H1 (cell line): ENCODE measurements around the gene DNMT1. TPM values are rescaled to one million over a fixed set of nuclear protein-coding genes. Genes with fewer than 3 reads are reported as not detected.

ENCODE experiments used
- CTCF ChIA-PET: fragments of 300-600 bp; sonication (Branson Sonifier 250); formaldehyde crosslinking; loops from one replicate; lab custom pipeline; 2021; ENCODE audit not compliant: partially characterized antibody; lab: Charles Lee
- POLR2A ChIA-PET: fragments of 300-600 bp; sonication (Branson Sonifier 250); formaldehyde crosslinking; loops from one replicate; lab custom pipeline; 2021; ENCODE audit warnings: inconsistent platforms; ENCODE audit not compliant: partially characterized antibody; lab: Charles Lee
- DNase-seq, 2 experiments: peaks; one replicate each; pipeline versions ENCODE4 v3.0.0 to v3.0.0-alpha.2; 2010 to 2022; ENCODE audit warnings: low spot score in 2 of 2, low read depth in 1 of 2, mixed read lengths in 1 of 2
- FAIRE-seq: peaks from 2 replicates; lab custom pipeline; 2011; peaks lifted over from hg19 to GRCh38; lab: Jason Lieb, UNC
- H2AFZ ChIP-seq: 2 replicates; pipeline ENCODE4 v1.8.1; 2012; ENCODE audit warnings: low read length, inconsistent platforms
- H2AK5ac ChIP-seq: 2 replicates; pipeline ENCODE4 v1.6.1; 2013; ENCODE audit warnings: low read depth, low read length
- H2BK120ac ChIP-seq: replicated peaks from 2 replicates; pipeline ENCODE3; 2013; ENCODE audit warnings: low read depth, low read length, inconsistent platforms
- H2BK12ac ChIP-seq: 2 replicates; pipeline ENCODE4 v1.6.1; 2013; ENCODE audit warnings: low read depth, low read length
- H2BK15ac ChIP-seq: 2 replicates; pipeline ENCODE4 v1.6.1; 2013; ENCODE audit warnings: low read length
- H2BK20ac ChIP-seq: 2 replicates; pipeline ENCODE4 v1.6.1; 2013; ENCODE audit warnings: low read length
- H2BK5ac ChIP-seq: 2 replicates; pipeline ENCODE4 v1.6.1; 2013; ENCODE audit warnings: low read depth, low read length
- H3K14ac ChIP-seq: 2 replicates; pipeline ENCODE4 v1.6.1; 2013; ENCODE audit warnings: inconsistent platforms; ENCODE audit not compliant: insufficient read length
- H3K18ac ChIP-seq: 2 replicates; pipeline ENCODE4 v1.6.1; 2013; ENCODE audit warnings: low read length; ENCODE audit errors: extremely low read depth
- H3K23ac ChIP-seq: 2 replicates; pipeline ENCODE4 v1.6.1; 2013; ENCODE audit warnings: inconsistent platforms; ENCODE audit not compliant: insufficient read length
- H3K23me2 ChIP-seq: 2 replicates; pipeline ENCODE4 v1.6.1; 2013; ENCODE audit warnings: low read depth, low read length
- H3K27ac ChIP-seq: 2 replicates; pipeline ENCODE4 v1.6.1; 2011; ENCODE audit warnings: low read depth, low read length, inconsistent platforms
- H3K27me3 ChIP-seq, 4 experiments: replicated peaks in 1 of 4; 1 replicate in 1 of 4; 2 replicates in 3 of 4; pipeline versions ENCODE4 v1.6.1 to v1.8.1; 2011 to 2013; ENCODE audit warnings: low read length in 3 of 4, mild to moderate bottlenecking in 3 of 4, inconsistent platforms in 2 of 4, mixed read lengths in 2 of 4, moderate library complexity in 1 of 4; ENCODE audit not compliant: control insufficient read depth in 3 of 4, insufficient read depth in 3 of 4; ENCODE audit errors: extremely low read depth in 1 of 4
- H3K36me3 ChIP-seq, 4 experiments: 2 replicates each; pipeline versions ENCODE4 v1.6.1 to v1.8.1; 2011 to 2013; ENCODE audit warnings: mild to moderate bottlenecking in 4 of 4, low read length in 3 of 4, moderate library complexity in 2 of 4, control low read depth in 1 of 4, inconsistent platforms in 1 of 4; ENCODE audit not compliant: insufficient read depth in 4 of 4, control insufficient read depth in 2 of 4
- H3K4ac ChIP-seq: replicated peaks from 2 replicates; pipeline ENCODE3; 2013; ENCODE audit warnings: low read length, low read depth, mixed read lengths, inconsistent platforms; ENCODE audit not compliant: insufficient read length
- H3K4me1 ChIP-seq, 4 experiments: replicated peaks in 1 of 4; 1 replicate in 1 of 4; 2 replicates in 3 of 4; pipeline versions ENCODE4 v1.6.1 to v1.8.1; 2011 to 2013; ENCODE audit warnings: low read length in 3 of 4, inconsistent platforms in 2 of 4, mixed read lengths in 1 of 4; ENCODE audit not compliant: insufficient read depth in 4 of 4, control insufficient read depth in 3 of 4
- H3K4me2 ChIP-seq, 2 experiments: 2 replicates each; pipeline versions ENCODE4 v1.6.1 to v1.8.1; 2011 to 2013; ENCODE audit warnings: low read depth in 2 of 2, low read length in 2 of 2, control low read depth in 1 of 2, inconsistent platforms in 1 of 2, mild to moderate bottlenecking in 1 of 2; ENCODE audit not compliant: insufficient read depth in 1 of 2
- H3K4me3 ChIP-seq, 4 experiments: fragments of 200-600, 300-600 bp in 1 of 4; sonication (generic), shearing (Covaris generic), sonication (Bioruptor Twin) in 1 of 4; 2 replicates each; pipeline versions ENCODE4 v1.5.1 to v1.8.1; 2011 to 2016; ENCODE audit warnings: low read length in 4 of 4, low read depth in 3 of 4, control low read depth in 2 of 4, inconsistent platforms in 2 of 4, mild to moderate bottlenecking in 2 of 4, mixed read lengths in 1 of 4, moderate library complexity in 1 of 4; ENCODE audit not compliant: insufficient read depth in 2 of 4; ENCODE audit errors: extremely low read depth in 1 of 4
- H3K56ac ChIP-seq: replicated peaks from 2 replicates; pipeline ENCODE3; 2013; ENCODE audit warnings: low read depth, mild to moderate bottlenecking, mixed read lengths, low read length, inconsistent platforms; ENCODE audit not compliant: insufficient read length
- H3K79me1 ChIP-seq: 2 replicates; pipeline ENCODE4 v1.6.1; 2013; ENCODE audit warnings: low read depth, low read length, control low read depth
- H3K79me2 ChIP-seq, 2 experiments: 2 replicates each; pipeline versions ENCODE4 v1.6.1 to v1.8.1; 2012 to 2013; ENCODE audit warnings: low read length in 2 of 2, mild to moderate bottlenecking in 2 of 2, inconsistent platforms in 1 of 2; ENCODE audit not compliant: insufficient read depth in 2 of 2, control insufficient read depth in 1 of 2
- H3K9ac ChIP-seq, 4 experiments: replicated peaks in 1 of 4; 1 replicate in 1 of 4; 2 replicates in 3 of 4; pipeline versions ENCODE4 v1.6.1 to v1.8.1; 2011 to 2013; ENCODE audit warnings: low read depth in 3 of 4, low read length in 3 of 4, control low read depth in 2 of 4, mild to moderate bottlenecking in 2 of 4, moderate library complexity in 2 of 4, inconsistent platforms in 1 of 4; ENCODE audit errors: extremely low read depth in 1 of 4
- H3K9me3 ChIP-seq, 2 experiments: 2 replicates each; pipeline versions ENCODE4 v1.6.1 to v1.8.1; 2012 to 2013; ENCODE audit warnings: mild to moderate bottlenecking in 2 of 2, moderate library complexity in 2 of 2, control low read depth in 1 of 2, inconsistent platforms in 1 of 2, low read depth in 1 of 2, low read length in 1 of 2, mixed read lengths in 1 of 2; ENCODE audit not compliant: insufficient read depth in 2 of 2
- H4K20me1 ChIP-seq, 2 experiments: replicated peaks in 1 of 2; 2 replicates each; pipeline versions ENCODE3 to v1.8.1; 2011 to 2013; ENCODE audit warnings: inconsistent platforms in 2 of 2, low read length in 2 of 2, mild to moderate bottlenecking in 1 of 2; ENCODE audit not compliant: insufficient read depth in 2 of 2, control insufficient read depth in 1 of 2
- H4K5ac ChIP-seq: 2 replicates; pipeline ENCODE4 v1.6.1; 2013; ENCODE audit warnings: low read length, low read depth, mixed read lengths, inconsistent platforms; ENCODE audit not compliant: insufficient read length
- H4K8ac ChIP-seq: 2 replicates; pipeline ENCODE4 v1.8.0; 2013; ENCODE audit warnings: mild to moderate bottlenecking, moderate library complexity, low read length, inconsistent platforms; ENCODE audit not compliant: insufficient read depth; ENCODE audit errors: extremely low read depth
- H4K91ac ChIP-seq: replicated peaks from 2 replicates; pipeline ENCODE3; 2013; ENCODE audit warnings: low read length, mixed read lengths, inconsistent platforms; ENCODE audit not compliant: insufficient read length
- CEBPB ChIP-seq: IDR thresholded peaks from 2 replicates; pipeline ENCODE4 v1.6.1; 2012; ENCODE audit warnings: low read depth, low read length
- CHD1 ChIP-seq: IDR thresholded peaks from 2 replicates; pipeline ENCODE4 v1.6.1; 2012; ENCODE audit warnings: low read depth, low read length, improper control_type of control experiment
- CHD2 ChIP-seq: IDR thresholded peaks from 2 replicates; pipeline ENCODE4 v1.6.1; 2012; ENCODE audit warnings: low read length, improper control_type of control experiment
- EGR1 ChIP-seq: IDR thresholded peaks from 2 replicates; pipeline ENCODE4 v1.6.1; 2011; ENCODE audit warnings: low read depth, low read length, borderline replicate concordance
- GTF2F1 ChIP-seq: IDR thresholded peaks from 2 replicates; pipeline ENCODE4 v1.6.1; 2012; ENCODE audit warnings: low read depth, low read length, improper control_type of control experiment, borderline replicate concordance
- HDAC2 ChIP-seq, 2 experiments: fragments of 300-600 bp in 1 of 2; sonication (generic) in 1 of 2; IDR thresholded peaks; 2 replicates each; pipeline ENCODE4 v1.6.1; 2011 to 2012; ENCODE audit warnings: low read depth in 2 of 2, low read length in 2 of 2, mild to moderate bottlenecking in 2 of 2, moderate library complexity in 2 of 2, borderline replicate concordance in 1 of 2, inconsistent platforms in 1 of 2
- HDAC6 ChIP-seq: IDR thresholded peaks from one replicate; pipeline ENCODE4 v1.7.1; 2012; ENCODE audit warnings: low read depth, mild to moderate bottlenecking, inconsistent platforms, low read length, moderate library complexity
- NANOG ChIP-seq: IDR thresholded peaks from 2 replicates; pipeline ENCODE4 v1.6.1; 2011; ENCODE audit warnings: low read length, low read depth, mild to moderate bottlenecking, inconsistent platforms; ENCODE audit not compliant: insufficient read depth, poor library complexity, severe bottlenecking
- NRF1 ChIP-seq: IDR thresholded peaks from 2 replicates; pipeline ENCODE4 v1.6.1; 2011; ENCODE audit warnings: mild to moderate bottlenecking, low read depth, low read length, improper control_type of control experiment
- RBBP5 ChIP-seq: IDR thresholded peaks from 2 replicates; pipeline ENCODE4 v1.7.1; 2012; ENCODE audit warnings: low read depth, mild to moderate bottlenecking, inconsistent platforms, low read length, moderate library complexity, borderline replicate concordance
- SAP30 ChIP-seq: fragments of 300-600 bp; sonication (generic); IDR thresholded peaks from 2 replicates; pipeline ENCODE4 v1.7.1; 2012; ENCODE audit warnings: low read length, moderate library complexity, mild to moderate bottlenecking, inconsistent platforms; ENCODE audit not compliant: insufficient read depth, insufficient replicate concordance
- SP1 ChIP-seq: IDR thresholded peaks from 2 replicates; pipeline ENCODE4 v1.6.1; 2011; ENCODE audit warnings: low read depth, low read length
- SRF ChIP-seq: IDR thresholded peaks from 2 replicates; pipeline ENCODE4 v1.6.1; 2011; ENCODE audit warnings: mild to moderate bottlenecking, low read depth, low read length, moderate library complexity
- TAF1 ChIP-seq: IDR thresholded peaks from 2 replicates; pipeline ENCODE4 v1.6.1; 2011; ENCODE audit warnings: mild to moderate bottlenecking, low read depth, low read length
- YY1 ChIP-seq: IDR thresholded peaks from 2 replicates; pipeline ENCODE4 v1.6.1; 2011; ENCODE audit warnings: low read depth, mild to moderate bottlenecking, low read length
- WGBS, 2 experiments: shearing (Covaris generic) in 1 of 2; methylation state at CpG; one replicate each; pipeline versions ENCODE4 v1.1.6 to v1.1.7; 2013 to 2015; ENCODE audit warnings: low lambda C conversion rate in 2 of 2, mixed read lengths in 2 of 2, inconsistent platforms in 1 of 2, low coverage in 1 of 2, missing lambda C conversion rate in 1 of 2; ENCODE audit not compliant: insufficient replicate concordance in 2 of 2, insufficient coverage in 1 of 2, insufficient read length in 1 of 2; ENCODE audit errors: extremely low coverage in 1 of 2, missing lambda C conversion rate in 1 of 2; 5-methylcytosine and 5-hydroxymethylcytosine counted together
- polyA plus RNA-seq, 7 experiments: library from polyadenylated mRNA; depleted of rRNA in 3 of 7; stranded (reverse) in 5 of 7; unstranded in 2 of 7; fragments of >200 nt in 5 of 7; fragments of 200-250 nt in 2 of 7; gene quantifications; 1 replicate in 5 of 7; 2 replicates in 1 of 7; 4 replicates in 1 of 7; pipeline versions ENCODE4 v1.2.1 to v1.2.3, GENCODE V29; 2011 to 2013; ENCODE audit warnings: missing spikeins in 2 of 7, mixed read lengths in 2 of 7
- total RNA-seq: library from RNA; stranded (reverse); fragmentation: NEBNext Ultra II Directional; extraction: Animal tissue kit (Norgen Biotek cat#: 25700); gene quantifications from 2 replicates; pipeline ENCODE4 v1.2.1, GENCODE V29; 2021

The DNMT1 gene
- total and polyA plus RNA-seq, 2 of the 8 experiments (the other 6 are each of a cell fraction or from before 2014, with no cell fraction given), result 101 to 210 TPM

DNA sequence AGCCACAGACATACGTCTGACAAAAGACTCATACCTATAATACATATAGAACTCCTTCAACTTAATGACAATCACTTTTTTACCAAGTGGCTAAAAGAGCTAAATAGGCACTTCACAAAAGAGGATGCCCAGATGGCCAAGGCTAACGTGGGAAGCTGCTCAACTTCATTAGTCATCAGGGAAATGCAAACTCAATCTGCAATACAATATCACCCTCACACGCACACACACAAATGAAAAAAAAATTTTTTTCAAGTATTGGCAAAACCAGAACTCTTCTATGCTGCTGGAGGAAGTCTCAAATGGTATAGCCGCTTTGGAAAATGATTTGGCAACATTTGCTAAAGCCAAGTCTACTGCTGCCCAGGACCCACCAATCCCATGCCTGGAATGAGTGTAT is 14.6 kb upstream of the DNMT1 start:
- Histone ChIP-seq H3K36me3 (no peaks in the 10 kb centered on the region), H3K14ac (no peak overlapping the region), H3K4me1 (0 out of 7 replicates have a peak, but pooled peaks cover 0 to 3% (median 0%) of the 10 kb centered on the region in 4 experiments), H4K5ac (no peak overlapping the region), H3K56ac (no peak overlapping the region), H2AK5ac (no peak overlapping the region), H2BK120ac (no peak overlapping the region), H3K23ac (no peak overlapping the region), H3K79me1 (no peaks in the 10 kb centered on the region), H2BK15ac (no peak overlapping the region), H4K20me1 (no peaks in the 10 kb centered on the region), H3K27ac (no peak overlapping the region), H3K9ac (no peak overlapping the region), H3K79me2 (no peaks in the 10 kb centered on the region), H3K27me3 (no peaks in the 10 kb centered on the region), H3K4me2 (no peak overlapping the region), H2AFZ (no peak overlapping the region), H3K9me3 (peaks cover 0 to 5% of the 10 kb centered on the region in 2 experiments; a peak in 1 of 4 replicates), H2BK20ac (no peak overlapping the region), H3K18ac (no peak overlapping the region), H3K4ac (no peak overlapping the region), H4K8ac (no peak overlapping the region), H3K4me3 (no peak overlapping the region), H2BK5ac (no peak overlapping the region), H2BK12ac (no peak overlapping the region), H3K23me2 (no peaks in the 10 kb centered on the region), H4K91ac (no peak overlapping the region)
- TF ChIP-seq NANOG (no peak), SRF (no peak), CEBPB (no peak), CHD1 (no peak), NRF1 (no peak), GTF2F1 (no peak), CHD2 (no peak), EGR1 (no peak), SAP30 (no peak), YY1 (no peak), TAF1 (no peak), SP1 (no peak), RBBP5 (no peak), HDAC2 (IDR thresholded peaks at IDR 0.05; ENCODE audit: borderline replicate concordance in 1 of 2, low read depth in 2 of 2, low read length in 2 of 2) (no peak), HDAC6 (no peak)
- FAIRE-seq, result no peak
- WGBS, 2 experiments, result 70% methylated on average over 4 of the region's 4 CpGs; no CpG with 5 or more reads in 1 of the 2 experiments
- ChIA-PET POLR2A (interaction anchor here (1.1 to 1.8 kb wide), 3 partner anchors 11 to 15 kb away, joined by 3 to 9 read pairs (median 3); partner anchors contain the start of gene DNMT1), CTCF (interaction anchor here (1.2 to 7.9 kb wide), 6 partner anchors 10 to 179 kb away, joined by 3 to 59 read pairs (median 3); no protein-coding TSS in a partner anchor)
- no peak for DNase-seq
